DOHH2 (cell line): ENCODE data around the gene FAM229B.

Experiments used
- H3F3A ChIP-seq: fragments of 200-600 bp; sonication (generic), shearing (Covaris generic); 2 replicates; pipeline ENCODE4 v1.6.0; 2016; ENCODE audit warnings: antibody characterized with exemption, mild to moderate bottlenecking; ENCODE audit not compliant: control insufficient read depth, insufficient read depth
- H3K27ac ChIP-seq: fragments of 200-600 bp; sonication (generic); 2 replicates; pipeline ENCODE4 v1.5.1; 2014; ENCODE audit warnings: low read depth, mild to moderate bottlenecking, low read length, moderate library complexity
- H3K27me3 ChIP-seq: fragments of 200-600 bp; sonication (generic); 2 replicates; pipeline ENCODE4 v1.6.1; 2014; ENCODE audit warnings: mild to moderate bottlenecking, low read length, mixed read lengths; ENCODE audit not compliant: control insufficient read depth
- H3K36me3 ChIP-seq: fragments of 200-600 bp; sonication (generic); 2 replicates; pipeline ENCODE4 v1.6.1; 2014; ENCODE audit warnings: mild to moderate bottlenecking, low read length, moderate library complexity, mixed read lengths; ENCODE audit not compliant: control insufficient read depth
- H3K4me1 ChIP-seq: fragments of 200-600 bp; sonication (generic); 2 replicates; pipeline ENCODE4 v1.6.1; 2014; ENCODE audit warnings: mild to moderate bottlenecking, low read length, mixed read lengths; ENCODE audit not compliant: control insufficient read depth
- H3K4me2 ChIP-seq: fragments of 200-600 bp; sonication (generic); 2 replicates; pipeline ENCODE4 v1.6.0; 2014; ENCODE audit warnings: mild to moderate bottlenecking, low read length, moderate library complexity
- H3K4me3 ChIP-seq: fragments of 200-600 bp; sonication (generic); 2 replicates; pipeline ENCODE4 v1.5.1; 2014; ENCODE audit warnings: mild to moderate bottlenecking, low read length, mixed read lengths
- H3K79me2 ChIP-seq: fragments of 200-600 bp; sonication (generic); 2 replicates; pipeline ENCODE4 v1.6.1; 2014; ENCODE audit warnings: mild to moderate bottlenecking, low read length, mixed read lengths; ENCODE audit not compliant: control insufficient read depth
- H3K9me2 ChIP-seq: fragments of 200-600 bp; sonication (generic); replicated peaks from 2 replicates; pipeline ENCODE4 v1.6.1; 2014; ENCODE audit warnings: mild to moderate bottlenecking, low read length, mixed read lengths; ENCODE audit not compliant: control insufficient read depth
- H3K9me3 ChIP-seq: fragments of 200-600 bp; sonication (generic); 2 replicates; pipeline ENCODE4 v1.6.1; 2014; ENCODE audit warnings: antibody characterized with exemption, low read length, mixed read lengths; ENCODE audit not compliant: control insufficient read depth, insufficient read depth
- H4K20me1 ChIP-seq: fragments of 200-600 bp; sonication (generic); 2 replicates; pipeline ENCODE4 v1.6.0; 2014; ENCODE audit warnings: low read depth, mild to moderate bottlenecking, antibody characterized with exemption, low read length, moderate library complexity; ENCODE audit not compliant: control insufficient read depth, insufficient read depth
- EZH2phosphoT487 ChIP-seq: fragments of 200-600 bp; sonication (generic); IDR thresholded peaks from 2 replicates; pipeline ENCODE4 v1.6.1; 2017; ENCODE audit warnings: borderline replicate concordance, mild to moderate bottlenecking, antibody characterized with exemption, low read length, moderate library complexity, mixed read lengths
- TF ChIP-seq, protein P1 (sequence below): fragments of 200-600 bp; sonication (generic); IDR thresholded peaks from one replicate; pipeline ENCODE4 v1.5.1; 2014; ENCODE audit warnings: antibody characterized with exemption, mild to moderate bottlenecking, low read depth, low read length; ENCODE audit not compliant: poor library complexity, severe bottlenecking

Gene FAM229B

DNA sequence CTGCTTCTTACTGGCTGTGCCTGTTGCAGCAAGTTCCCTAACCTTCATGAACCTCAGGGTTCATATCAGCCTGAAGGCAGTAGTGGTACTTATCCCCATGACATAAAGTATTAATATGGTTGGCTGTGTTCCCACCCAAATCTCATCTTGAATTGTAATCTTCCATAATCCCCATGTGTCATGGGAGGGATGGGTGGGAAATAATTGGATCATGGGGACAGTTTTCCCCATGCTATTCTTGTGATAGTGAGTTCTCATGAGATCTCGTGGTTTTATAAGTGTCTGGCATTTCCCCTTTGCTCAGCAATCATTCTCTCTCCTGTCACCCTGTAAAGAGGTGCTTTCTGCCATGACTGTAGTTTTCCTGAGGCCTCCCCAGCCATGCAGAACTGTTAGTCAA lies 61.8 kb downstream of the FAM229B start:
- Histone ChIP-seq H4K20me1 (no peaks in the 10 kb centered on the region), H3K9me2 (no peaks in the 10 kb centered on the region), H3K27ac (no peak overlapping the region), H3K9me3 (no peaks in the 10 kb centered on the region), H3K79me2 (no peaks in the 10 kb centered on the region), H3K4me1 (peaks cover 6% of the 10 kb centered on the region), H3K4me3 (no peak overlapping the region), H3F3A (no peaks in the 10 kb centered on the region), H3K27me3 (no peaks in the 10 kb centered on the region), H3K36me3 (no peaks in the 10 kb centered on the region), H3K4me2 (no peak overlapping the region)
- TF ChIP-seq EZH2phosphoT487: no peak

DNA sequence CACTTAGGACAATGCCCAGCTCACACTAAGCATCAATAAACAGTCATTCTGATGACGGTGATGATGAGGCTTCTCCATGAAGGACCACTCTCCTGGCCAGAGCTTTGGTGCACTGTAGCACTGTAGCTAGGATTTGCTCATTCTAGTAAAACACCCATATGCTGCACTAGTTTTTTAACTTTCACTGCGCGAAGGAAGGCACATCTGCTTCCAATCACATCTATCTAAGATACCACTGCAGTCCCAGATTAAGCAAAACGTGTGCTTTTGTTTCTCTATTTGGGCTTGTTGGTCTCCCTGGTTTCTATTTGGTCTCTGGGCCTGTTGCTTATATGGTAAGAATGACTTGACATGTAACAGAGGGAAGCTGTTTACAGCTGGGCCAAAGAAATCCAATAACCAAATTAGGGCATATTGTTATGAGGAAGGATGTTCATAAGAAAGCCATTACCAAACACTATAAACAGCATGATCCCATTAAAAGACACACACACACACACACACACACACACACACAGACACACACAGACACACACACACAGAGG lies 62.4 kb downstream of the FAM229B start:
- Histone ChIP-seq H3F3A (no peaks in the 10 kb centered on the region), H3K4me3 (no peak overlapping the region), H3K4me2 (no peak overlapping the region), H3K36me3 (no peaks in the 10 kb centered on the region), H3K79me2 (no peaks in the 10 kb centered on the region), H4K20me1 (no peaks in the 10 kb centered on the region), H3K4me1 (peaks cover 6% of the 10 kb centered on the region), H3K9me3 (no peaks in the 10 kb centered on the region), H3K27me3 (no peaks in the 10 kb centered on the region), H3K9me2 (no peaks in the 10 kb centered on the region), H3K27ac (no peak overlapping the region)
- no peak for TF ChIP-seq EZH2phosphoT487

DNA sequence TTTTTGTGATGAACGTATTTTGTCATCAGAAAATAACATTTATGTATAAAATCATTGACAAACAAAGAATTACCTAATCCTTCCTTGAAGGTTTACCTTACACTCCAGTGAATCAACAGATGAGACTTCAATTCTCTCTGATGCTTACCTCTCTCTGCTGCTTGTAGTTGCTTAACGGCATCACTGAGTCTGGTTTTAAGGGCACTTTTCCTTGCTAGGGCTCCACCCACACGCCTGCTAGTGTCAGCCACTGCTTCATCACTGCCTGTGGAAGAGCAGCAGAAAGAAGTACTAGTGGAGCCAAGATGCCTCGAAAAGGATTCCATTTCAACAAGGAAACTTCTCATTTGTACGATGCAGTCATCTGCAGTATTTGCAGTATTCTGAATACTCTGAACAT lies 63.0 kb downstream of the FAM229B start:
- Histone ChIP-seq H3F3A (no peaks in the 10 kb centered on the region), H4K20me1 (no peaks in the 10 kb centered on the region), H3K36me3 (no peaks in the 10 kb centered on the region), H3K9me3 (no peaks in the 10 kb centered on the region), H3K27me3 (no peaks in the 10 kb centered on the region), H3K4me3 (no peak overlapping the region), H3K9me2 (no peaks in the 10 kb centered on the region), H3K4me2 (no peak overlapping the region), H3K4me1 (peaks cover 6% of the 10 kb centered on the region), H3K27ac (no peak overlapping the region), H3K79me2 (no peaks in the 10 kb centered on the region)
- TF ChIP-seq, protein P1, sequence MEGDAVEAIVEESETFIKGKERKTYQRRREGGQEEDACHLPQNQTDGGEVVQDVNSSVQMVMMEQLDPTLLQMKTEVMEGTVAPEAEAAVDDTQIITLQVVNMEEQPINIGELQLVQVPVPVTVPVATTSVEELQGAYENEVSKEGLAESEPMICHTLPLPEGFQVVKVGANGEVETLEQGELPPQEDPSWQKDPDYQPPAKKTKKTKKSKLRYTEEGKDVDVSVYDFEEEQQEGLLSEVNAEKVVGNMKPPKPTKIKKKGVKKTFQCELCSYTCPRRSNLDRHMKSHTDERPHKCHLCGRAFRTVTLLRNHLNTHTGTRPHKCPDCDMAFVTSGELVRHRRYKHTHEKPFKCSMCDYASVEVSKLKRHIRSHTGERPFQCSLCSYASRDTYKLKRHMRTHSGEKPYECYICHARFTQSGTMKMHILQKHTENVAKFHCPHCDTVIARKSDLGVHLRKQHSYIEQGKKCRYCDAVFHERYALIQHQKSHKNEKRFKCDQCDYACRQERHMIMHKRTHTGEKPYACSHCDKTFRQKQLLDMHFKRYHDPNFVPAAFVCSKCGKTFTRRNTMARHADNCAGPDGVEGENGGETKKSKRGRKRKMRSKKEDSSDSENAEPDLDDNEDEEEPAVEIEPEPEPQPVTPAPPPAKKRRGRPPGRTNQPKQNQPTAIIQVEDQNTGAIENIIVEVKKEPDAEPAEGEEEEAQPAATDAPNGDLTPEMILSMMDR: no peak
- no peak for TF ChIP-seq EZH2phosphoT487
